HepG2 (cell line): Measurements from ENCODE around the gene SCAPER. TPM values are rescaled to one million over a fixed set of nuclear protein-coding genes. Genes with fewer than 3 reads are reported as not detected.
"Not testable (repeated sequence)": the region's sequence is repeated elsewhere in the genome, so short reads cannot be mapped to it uniquely, and the experiment has no call there.

ENCODE experiments used
- BCL6 ChIP-seq: IDR thresholded peaks from 2 replicates; pipeline ENCODE4 v1.6.1; 2016; ENCODE audit warnings: missing genetic modification reagents, missing compliant biosample characterization
- CEBPG ChIP-seq: IDR thresholded peaks from 2 replicates; pipeline ENCODE4 v1.6.1; 2016
- FOXA1 ChIP-seq, 2 experiments: fragments of 450-650 bp in 1 of 2; sonication (generic) in 1 of 2; formaldehyde crosslinking in 1 of 2; IDR thresholded peaks; 2 replicates each; pipeline versions ENCODE4 v1.4.0 to v1.6.1; 2016 to 2020; ENCODE audit warnings: missing genetic modification reagents in 1 of 2
- FOXA3 ChIP-seq: IDR thresholded peaks from 2 replicates; pipeline ENCODE4 v1.6.1; 2016; ENCODE audit warnings: missing genetic modification reagents, missing compliant biosample characterization
- GATAD2A ChIP-seq: IDR thresholded peaks from 2 replicates; pipeline ENCODE4 v1.6.1; 2016
- HOXA3 ChIP-seq: sonication (generic); formaldehyde crosslinking; IDR thresholded peaks from 2 replicates; pipeline ENCODE4 v1.5.0; 2020; ENCODE audit warnings: missing genetic modification reagents
- KDM2A ChIP-seq: sonication (generic); formaldehyde crosslinking; IDR thresholded peaks from 2 replicates; pipeline ENCODE4 v1.4.0; 2020; ENCODE audit warnings: low read depth, missing genetic modification reagents, borderline replicate concordance
- NR2F2 ChIP-seq: IDR thresholded peaks from 2 replicates; pipeline ENCODE4 v1.6.1; 2012; ENCODE audit warnings: low read depth, inconsistent platforms, borderline replicate concordance
- PATZ1 ChIP-seq: sonication (generic); formaldehyde crosslinking; IDR thresholded peaks from 2 replicates; pipeline ENCODE4 v1.4.0; 2020; ENCODE audit warnings: missing genetic modification reagents
- POGZ ChIP-seq: sonication (generic); formaldehyde crosslinking; IDR thresholded peaks from 2 replicates; pipeline ENCODE4 v1.4.0; 2020; ENCODE audit warnings: mild to moderate bottlenecking, missing genetic modification reagents
- SALL1 ChIP-seq: sonication (generic); formaldehyde crosslinking; IDR thresholded peaks from 2 replicates; pipeline ENCODE4 v1.8.0; 2022; ENCODE audit warnings: mild to moderate bottlenecking, missing genetic modification reagents
- SKI ChIP-seq: fragments of 450-650 bp; IDR thresholded peaks from one replicate; pipeline ENCODE4 v1.6.1; 2018; ENCODE audit warnings: mild to moderate bottlenecking; ENCODE audit not compliant: partially characterized antibody
- SOX6 ChIP-seq, 2 experiments: fragments of 450-650 bp in 1 of 2; sonication (generic) in 1 of 2; formaldehyde crosslinking in 1 of 2; IDR thresholded peaks; 2 replicates each; pipeline versions ENCODE4 v1.4.0 to v1.6.1; 2017 to 2020; ENCODE audit warnings: antibody characterized with exemption in 1 of 2, mild to moderate bottlenecking in 1 of 2, missing genetic modification reagents in 1 of 2
- ZFY ChIP-seq: sonication (generic); formaldehyde crosslinking; IDR thresholded peaks from 2 replicates; pipeline ENCODE4 v1.4.0; 2020; ENCODE audit warnings: missing genetic modification reagents
- ZNF205 ChIP-seq: IDR thresholded peaks from 2 replicates; pipeline ENCODE4 v1.6.1; 2018; ENCODE audit warnings: missing biosample characterization, missing genetic modification reagents
- ZNF263 ChIP-seq: sonication (generic); formaldehyde crosslinking; IDR thresholded peaks from 2 replicates; pipeline ENCODE4 v1.4.0; 2020; ENCODE audit warnings: missing genetic modification reagents
- ZNF501 ChIP-seq: sonication (generic); formaldehyde crosslinking; IDR thresholded peaks from 2 replicates; pipeline ENCODE4 v1.5.1; 2020; ENCODE audit warnings: mild to moderate bottlenecking, moderate library complexity, missing genetic modification reagents
- ZNF740 ChIP-seq: sonication (generic); formaldehyde crosslinking; IDR thresholded peaks from 2 replicates; pipeline ENCODE4 v1.4.0; 2020; ENCODE audit warnings: missing genetic modification reagents
- ZNF782 ChIP-seq: sonication (generic); formaldehyde crosslinking; IDR thresholded peaks from 2 replicates; pipeline ENCODE4 v1.4.0; 2020; ENCODE audit warnings: missing genetic modification reagents, mild to moderate bottlenecking, borderline replicate concordance
- polyA plus RNA-seq, 8 experiments: library from polyadenylated mRNA; depleted of rRNA in 3 of 8; stranded (reverse) in 7 of 8; unstranded in 1 of 8; fragments of >200 nt; fragmentation: Illumina TruSeq in 4 of 8; extraction: Trizol in 4 of 8; gene quantifications; 2 replicates each; pipeline versions ENCODE4 v1.2.1 to v1.2.3, GENCODE V29; 2011 to 2016; ENCODE audit warnings: low read depth in 4 of 8, missing spikeins in 1 of 8, mixed read lengths in 1 of 8; ENCODE audit not compliant: insufficient read depth in 1 of 8
- total RNA-seq, 5 experiments: library from RNA; depleted of rRNA; stranded (reverse); fragments of >200 nt; fragmentation: Illumina TruSeq; extraction: Trizol; gene quantifications; 2 replicates each; pipeline ENCODE4 v1.2.3, GENCODE V29; 2016; ENCODE audit warnings: low read depth in 1 of 5
- TF ChIP-seq, protein P1 (sequence below): sonication (generic); formaldehyde crosslinking; IDR thresholded peaks from 2 replicates; pipeline ENCODE4 v1.4.0; 2020; ENCODE audit warnings: mild to moderate bottlenecking, missing genetic modification reagents

SCAPER gene
- total and polyA plus RNA-seq, 2 of the 13 experiments (the other 11 are each of a cell fraction or from before 2014, with no cell fraction given), result 4.3 to 10.5 TPM

GRCh38 chr15:76887280-76888141 lies 17.6 kb downstream of the SCAPER start (continued):
- TF ChIP-seq ZNF501 (CRISPR knock-in tag) (peak; percentile 37; the same call in 1 of the 2 replicates), FOXA1 (CRISPR knock-in tag; IDR thresholded peaks at IDR 0.05) (peak; percentile 68; the same call in 1 of the 2 replicates), SALL1 (CRISPR knock-in tag) (peak; percentile 26; the same call in 1 of the 2 replicates), ZFY (CRISPR knock-in tag) (peak; percentile 41; the same call in 1 of the 2 replicates), CEBPG (0 out of 2 replicates have a peak, but pooled peaks have one; percentile 7), KDM2A (CRISPR knock-in tag) (peak; percentile 26; the same call in 1 of the 2 replicates), ZNF263 (CRISPR knock-in tag) (peak; percentile 47; the same call in 1 of the 2 replicates), ZNF205 (CRISPR knock-in tag) (0 out of 2 replicates have a peak, but pooled peaks have one; percentile 69), POGZ (CRISPR knock-in tag) (0 out of 2 replicates have a peak, but pooled peaks have one; percentile 26), ZNF782 (CRISPR knock-in tag) (0 out of 2 replicates have a peak, but pooled peaks have one; percentile 64), HOXA3 (CRISPR knock-in tag) (peak; percentile 16; the same call in 1 of the 2 replicates), ZNF740 (CRISPR knock-in tag) (peak; percentile 97), SKI (peak; percentile 36), NR2F2 (0 out of 2 replicates have a peak, but pooled peaks have one; percentile 23), FOXA3 (0 out of 2 replicates have a peak, but pooled peaks have one; percentile 35), PATZ1 (CRISPR knock-in tag) (peak; percentile 71), BCL6 (CRISPR knock-in tag) (peak; percentile 56; the same call in 1 of the 2 replicates), GATAD2A (CRISPR knock-in tag) (0 out of 2 replicates have a peak, but pooled peaks have one; percentile 18), SOX6 (CRISPR knock-in tag; IDR thresholded peaks at IDR 0.05) (peak; percentile 75)
- not testable (repeated sequence) for TF ChIP-seq FOXA1, SOX6 (IDR thresholded peaks at IDR 0.05)
- TF ChIP-seq, protein P1, sequence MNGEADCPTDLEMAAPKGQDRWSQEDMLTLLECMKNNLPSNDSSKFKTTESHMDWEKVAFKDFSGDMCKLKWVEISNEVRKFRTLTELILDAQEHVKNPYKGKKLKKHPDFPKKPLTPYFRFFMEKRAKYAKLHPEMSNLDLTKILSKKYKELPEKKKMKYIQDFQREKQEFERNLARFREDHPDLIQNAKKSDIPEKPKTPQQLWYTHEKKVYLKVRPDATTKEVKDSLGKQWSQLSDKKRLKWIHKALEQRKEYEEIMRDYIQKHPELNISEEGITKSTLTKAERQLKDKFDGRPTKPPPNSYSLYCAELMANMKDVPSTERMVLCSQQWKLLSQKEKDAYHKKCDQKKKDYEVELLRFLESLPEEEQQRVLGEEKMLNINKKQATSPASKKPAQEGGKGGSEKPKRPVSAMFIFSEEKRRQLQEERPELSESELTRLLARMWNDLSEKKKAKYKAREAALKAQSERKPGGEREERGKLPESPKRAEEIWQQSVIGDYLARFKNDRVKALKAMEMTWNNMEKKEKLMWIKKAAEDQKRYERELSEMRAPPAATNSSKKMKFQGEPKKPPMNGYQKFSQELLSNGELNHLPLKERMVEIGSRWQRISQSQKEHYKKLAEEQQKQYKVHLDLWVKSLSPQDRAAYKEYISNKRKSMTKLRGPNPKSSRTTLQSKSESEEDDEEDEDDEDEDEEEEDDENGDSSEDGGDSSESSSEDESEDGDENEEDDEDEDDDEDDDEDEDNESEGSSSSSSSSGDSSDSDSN (CRISPR knock-in tag), result peak; percentile 15; the same call in 1 of the 2 replicates
